NCI-H2107 (cell line): Measurements from ENCODE around the gene SGF29.
"Not testable (repeated sequence)": the region's sequence is repeated elsewhere in the genome, so short reads cannot be mapped to it uniquely, and the experiment has no call there.

ENCODE experiments used
- DNase-seq: peaks from one replicate; lab custom pipeline; 2025; lab: John Stamatoyannopoulos, UW

Gene SGF29

GRCh38 chr16:28532940-28533647 lies 20.6 kb upstream of the SGF29 start:
- DNase-seq, result no peak

GRCh38 chr16:28534542-28535373 lies 19.0 kb upstream of the SGF29 start:
- no peak for DNase-seq

GRCh38 chr16:28537076-28537475 lies 16.6 kb upstream of the SGF29 start:
- DNase-seq, result no peak

DNA sequence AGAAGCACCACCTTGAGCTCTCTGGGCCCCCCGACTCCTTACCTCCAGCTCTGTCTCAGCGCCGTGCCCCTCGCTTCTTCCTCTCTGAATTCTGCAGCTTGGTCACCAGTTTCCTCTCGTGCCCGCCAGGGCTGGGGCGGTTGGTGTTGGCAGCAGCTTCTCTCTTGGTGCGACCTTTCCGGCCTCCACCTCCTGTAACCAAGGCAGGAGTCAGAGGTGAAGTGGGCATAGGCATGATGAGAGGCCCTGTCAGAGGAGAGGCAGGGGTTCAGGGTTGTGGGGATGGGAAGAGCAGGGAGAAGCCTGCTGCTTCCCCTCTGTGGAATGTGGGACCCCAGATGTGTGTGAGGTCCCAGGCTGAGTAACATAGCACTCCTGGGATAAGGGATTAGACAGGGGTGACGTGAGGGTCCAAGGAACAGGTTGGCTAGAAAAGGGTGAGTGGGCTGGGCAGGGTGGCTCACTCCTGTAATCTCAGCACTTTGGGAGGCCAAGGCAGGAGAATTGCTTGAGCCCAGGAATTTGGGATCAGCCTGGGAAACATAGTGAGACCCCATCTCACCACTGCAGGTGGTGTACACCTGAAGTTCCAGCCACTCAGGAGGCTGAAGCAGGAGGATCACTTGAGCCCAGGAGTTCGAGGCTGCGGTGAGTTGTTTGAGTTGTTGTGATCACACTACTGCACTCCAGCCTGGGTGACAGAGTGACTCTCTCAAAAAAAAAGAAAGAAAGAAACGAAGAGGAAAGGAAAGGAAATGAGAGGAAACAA lies 15.6 kb upstream of the SGF29 start:
- no peak for DNase-seq

DNA sequence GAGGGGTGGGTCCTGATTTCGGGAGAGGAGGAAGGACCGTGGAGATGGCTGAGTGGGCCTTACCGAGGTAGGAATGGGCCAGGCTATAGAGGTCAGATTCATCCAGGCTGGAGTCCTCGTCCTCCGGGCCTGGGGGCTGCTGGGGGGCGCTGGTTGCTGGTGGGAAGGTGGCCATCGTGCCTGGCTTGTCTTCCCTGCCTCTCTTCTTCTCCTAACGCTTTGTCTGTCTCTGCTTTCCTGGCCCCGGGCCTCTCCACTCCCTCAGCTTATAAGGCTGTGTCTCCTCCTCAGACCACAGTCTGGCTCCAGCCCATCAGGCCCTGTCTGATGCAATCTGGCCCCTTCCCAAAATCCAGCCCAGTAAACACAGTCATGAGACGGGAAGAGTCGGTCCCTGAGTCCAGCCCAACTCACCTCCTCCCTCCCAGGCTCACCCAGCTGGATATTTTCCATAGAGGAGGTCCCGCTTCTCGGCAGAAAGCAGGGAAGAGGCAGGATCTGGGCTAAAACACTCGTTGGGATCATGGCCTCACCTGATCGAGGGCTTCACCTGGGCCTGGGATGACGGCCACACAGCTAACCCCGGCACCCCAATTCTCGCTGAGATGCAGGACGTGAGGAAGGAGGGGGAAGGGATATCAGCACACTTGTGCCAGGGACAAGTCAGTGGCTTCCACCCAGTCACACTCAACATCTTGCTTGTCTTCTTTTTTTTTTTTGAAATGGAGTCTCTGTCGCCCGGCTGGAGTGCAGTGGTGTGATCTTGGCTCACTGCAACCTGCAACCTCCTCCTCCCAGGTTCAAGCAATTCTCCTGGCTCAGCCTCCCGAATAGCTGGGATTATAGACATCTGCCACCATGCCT lies 14.8 kb upstream of the SGF29 start, which contains the start of gene NUPR1:
TSS of gene NUPR1 (minus strand) at position 242 of the 864 bp plus-strand sequence. CDS start at position 175, 67 bp downstream.
- no peak for DNase-seq

DNA sequence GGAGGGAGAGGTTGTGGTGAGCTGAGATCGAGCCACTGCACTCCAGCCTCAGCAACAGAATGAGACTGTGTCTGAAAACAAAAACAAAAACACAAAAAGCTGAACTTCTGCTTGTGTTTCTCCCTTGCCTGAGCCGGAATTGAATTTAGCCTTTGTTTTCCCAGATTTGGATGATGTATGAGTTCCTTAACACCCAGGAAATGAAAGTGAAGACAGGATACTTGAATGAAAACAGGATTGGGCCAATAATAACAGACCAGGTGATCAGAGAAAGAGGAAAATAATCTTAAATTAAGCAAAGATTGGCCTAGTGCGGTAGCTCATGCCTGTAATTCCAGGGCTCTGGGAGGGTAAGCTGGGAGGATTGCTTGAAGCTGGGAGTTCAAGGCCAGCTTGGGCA lies 13.4 kb upstream of the SGF29 start:
- no peak for DNase-seq

- no peak for DNase-seq
Observed at GRCh38 chr16:28542646-28543045, 11.1 kb upstream of the SGF29 start.

DNA sequence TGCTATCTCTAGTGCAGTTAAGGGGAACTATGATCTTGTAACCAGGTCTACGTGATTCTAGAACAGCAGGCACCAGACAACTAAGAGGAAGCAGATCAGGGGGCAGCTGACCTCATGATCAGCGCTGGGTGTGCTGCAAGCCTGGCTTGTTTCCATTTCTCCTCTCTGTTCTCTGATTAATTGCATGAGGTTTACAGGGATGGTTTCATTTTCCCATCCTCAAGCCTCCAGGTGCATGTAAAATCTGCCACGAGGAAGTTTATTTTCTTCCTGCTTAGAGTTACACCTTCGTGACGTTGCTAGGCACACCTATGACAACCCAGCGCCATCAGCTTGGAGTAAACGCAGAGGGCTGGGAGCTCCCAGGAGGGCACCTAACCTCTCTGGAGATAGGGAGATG lies 10.6 kb upstream of the SGF29 start:
- DNase-seq, result peak; percentile 72

DNA sequence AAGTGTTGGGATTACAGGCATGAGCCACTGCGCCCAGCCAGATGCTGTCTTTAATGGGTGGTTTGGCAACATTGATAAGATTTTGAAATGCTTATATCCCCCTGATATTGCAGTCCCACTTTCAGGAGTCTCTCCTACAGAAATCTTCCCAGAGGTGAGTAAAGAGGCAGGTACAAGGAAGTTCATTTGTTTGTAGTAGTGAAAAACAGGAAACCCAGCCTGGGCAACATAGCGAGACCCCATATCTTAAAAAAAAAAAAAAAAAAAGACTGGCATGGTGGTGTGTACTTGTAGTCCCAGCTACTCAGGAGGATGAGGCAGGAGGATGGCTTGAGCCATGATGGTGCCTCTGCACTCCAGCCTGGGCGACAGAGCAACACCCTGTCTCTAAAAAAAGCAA lies 8.7 kb upstream of the SGF29 start:
- DNase-seq, result no peak

DNA sequence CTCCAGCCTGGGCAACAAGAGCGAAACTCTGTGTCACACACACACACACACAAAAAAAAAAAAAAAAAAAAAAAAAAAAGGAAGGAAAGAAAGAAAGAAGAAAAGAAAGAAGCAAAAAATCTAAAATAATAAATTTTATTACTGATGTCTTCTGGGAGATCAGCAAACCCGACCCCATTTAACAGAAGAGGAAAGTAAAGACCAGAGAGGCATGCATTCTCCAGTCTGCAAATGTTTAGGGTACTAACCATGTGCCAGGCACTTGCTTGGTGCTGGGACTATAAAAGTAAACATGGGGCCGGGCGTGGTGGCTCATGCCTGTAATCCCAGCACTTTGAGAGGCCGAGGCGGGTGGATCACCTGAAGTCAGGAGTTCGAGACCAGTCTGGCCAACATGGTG lies 7.8 kb upstream of the SGF29 start:
- DNase-seq, result not testable (repeated sequence)

DNA sequence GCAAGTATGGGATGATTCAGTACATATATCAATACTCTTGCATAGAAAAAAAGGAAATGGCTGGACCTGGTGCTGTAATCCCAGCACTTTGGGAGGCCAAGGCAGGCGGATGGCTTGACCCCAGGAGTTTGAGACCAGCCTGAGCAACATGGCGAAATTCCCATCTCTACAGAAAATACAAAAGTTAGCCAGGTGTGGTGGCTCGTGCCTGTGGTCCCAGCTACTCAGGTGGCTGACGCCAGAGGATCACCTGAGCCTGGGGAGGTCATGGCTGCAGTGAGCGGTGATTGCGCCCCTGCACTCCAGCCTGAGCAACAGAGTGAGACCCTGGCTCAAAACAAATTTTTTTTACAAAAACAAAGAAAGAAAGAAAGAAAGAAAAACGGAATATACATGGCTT lies 7.1 kb upstream of the SGF29 start:
- no peak for DNase-seq

- DNase-seq, result no peak
Observed at GRCh38 chr16:28548306-28548802, 5.4 kb upstream of the SGF29 start.

- DNase-seq, result no peak
Observed at GRCh38 chr16:28549301-28549899, 4.3 kb upstream of the SGF29 start.

- DNase-seq, result no peak
Observed at GRCh38 chr16:28554634-28555423, 1.1 kb downstream of the SGF29 start.

GRCh38 chr16:28555561-28555960 lies 1.8 kb downstream of the SGF29 start:
- DNase-seq, result no peak

GRCh38 chr16:28556914-28557320 lies 3.2 kb downstream of the SGF29 start:
- DNase-seq, result no peak

DNA sequence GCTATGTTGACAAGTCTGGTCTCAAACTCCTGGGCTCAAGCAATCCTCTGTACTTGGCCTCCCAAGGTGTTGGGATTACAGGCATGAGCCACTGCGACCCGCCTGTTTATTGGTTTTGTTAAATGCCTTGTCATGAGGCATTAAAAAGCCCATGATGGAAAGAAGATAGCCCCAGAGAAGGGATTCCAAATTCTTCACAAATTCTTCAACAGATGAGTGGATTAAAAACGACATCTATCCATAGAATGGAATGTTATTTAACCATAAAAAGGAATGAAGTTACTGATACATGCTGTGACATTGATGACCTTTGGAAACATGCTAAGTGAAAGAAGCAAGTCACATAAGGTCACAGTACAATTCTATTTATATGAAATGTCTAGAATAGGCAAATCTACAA lies 4.7 kb downstream of the SGF29 start:
- no peak for DNase-seq

DNA sequence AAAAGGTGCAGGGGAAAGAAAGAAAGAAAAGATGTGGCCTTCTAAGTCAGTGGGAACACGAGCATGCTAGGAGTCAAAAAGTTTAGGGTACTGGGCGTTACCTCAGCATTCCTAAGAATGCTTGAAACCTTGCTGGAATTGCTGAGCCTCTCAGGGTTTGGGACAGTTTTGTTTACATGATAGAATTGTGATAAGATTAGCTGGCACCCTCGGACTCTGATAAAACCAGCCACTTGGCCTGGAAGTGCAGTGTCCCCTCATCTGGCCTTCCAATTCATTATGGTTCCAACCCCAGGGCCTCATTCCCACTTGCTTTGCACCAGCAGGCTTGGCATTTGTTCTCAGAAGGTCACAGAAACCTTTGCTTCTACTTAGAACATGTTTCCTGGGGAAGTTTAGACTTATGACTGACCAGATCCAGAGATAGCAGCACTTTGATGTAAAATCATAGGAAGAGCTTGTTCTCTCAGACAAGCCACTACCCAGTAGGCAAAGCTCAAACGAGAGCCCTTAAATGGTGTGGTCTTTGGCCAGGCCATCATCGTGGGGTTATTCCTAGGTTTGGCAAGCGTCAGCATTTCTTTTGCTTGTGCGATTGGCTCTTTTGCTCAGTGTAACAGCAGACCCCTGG lies 8.0 kb downstream of the SGF29 start:
- DNase-seq, result no peak

GRCh38 chr16:28562199-28562598 lies 8.5 kb downstream of the SGF29 start:
- no peak for DNase-seq

- DNase-seq, result no peak
Observed at GRCh38 chr16:28563218-28563617, 9.5 kb downstream of the SGF29 start.
